ENCODE data around the gene KRTAP20-2.

- no peak for TF ChIP-seq CTCF (conservative IDR thresholded peaks at IDR 0.05; ENCODE audit: low read depth, low read length)
- TF ChIP-seq EZH2 (IDR thresholded peaks at IDR 0.05; ENCODE audit: borderline replicate concordance, low read depth, low read length, poor library complexity, severe bottlenecking), result no peak
Observed at GRCh38 chr21:30684506-30684905, 49.5 kb downstream of the KRTAP20-2 start.
